Body of pancreas (tissue), 4 donors: Measurements from ENCODE around the gene FXYD3. TPM values are rescaled to one million over a fixed set of nuclear protein-coding genes. Genes with fewer than 3 reads are reported as not detected.

Experiments
- ATAC-seq: fragments of 150-250 bp; one replicate; pipeline ENCODE4 v1.9.1; 2016
- DNase-seq, 4 donors: peaks; one replicate each; pipeline ENCODE4 v3.0.0-alpha.2; 2019
- H3K27ac ChIP-seq, 4 donors: fragments of 200-600 bp; sonication (generic); 1 replicate in 3 of 4; 2 replicates in 1 of 4; pipeline versions ENCODE4 v1.5.1 to v1.6.1; 2016 to 2019; ENCODE audit warnings: mild to moderate bottlenecking in 1 of 4, mixed read lengths in 1 of 4, moderate library complexity in 1 of 4
- H3K27me3 ChIP-seq, 2 donors: fragments of 200-600 bp; sonication (generic); one replicate each; pipeline ENCODE4 v1.6.0; 2016; ENCODE audit warnings: mild to moderate bottlenecking in 1 of 2
- H3K36me3 ChIP-seq, 2 donors: fragments of 200-600 bp; sonication (generic); replicated peaks in 1 of 2; 2 replicates each; pipeline ENCODE4 v1.5.1; 2016; ENCODE audit warnings: low read depth in 2 of 2; ENCODE audit not compliant: insufficient read depth in 1 of 2
- H3K4me1 ChIP-seq: fragments of 200-600 bp; sonication (generic); one replicate; pipeline ENCODE4 v1.6.0; 2016
- H3K4me3 ChIP-seq, 2 donors: fragments of 200-600 bp; sonication (generic); 1 replicate in 1 of 2; 2 replicates in 1 of 2; pipeline ENCODE4 v1.5.1; 2016 to 2019
- H3K9me3 ChIP-seq, 3 donors: fragments of 200-600 bp; sonication (generic); 1 replicate in 2 of 3; 2 replicates in 1 of 3; pipeline ENCODE4 v1.5.1; 2016
- CTCF ChIP-seq, 7 experiments: fragments of 450-650 bp in 4 of 7; fragments of 200-600 bp in 3 of 7; sonication (generic) in 3 of 7; IDR thresholded peaks; one replicate each; pipeline ENCODE4 v1.5.1; 2016 to 2019; ENCODE audit warnings: antibody characterized with exemption in 7 of 7
- POLR2A ChIP-seq, 3 donors: fragments of 450-650 bp; IDR thresholded peaks; one replicate each; pipeline ENCODE4 v1.6.1; 2016; ENCODE audit warnings: antibody characterized with exemption in 3 of 3, mild to moderate bottlenecking in 2 of 3
- WGBS, 2 donors: methylation state at CpG; one replicate each; pipeline ENCODE4 v1.1.5; 2017; 5-methylcytosine and 5-hydroxymethylcytosine counted together
- intact Hi-C: fragments of 100-400 bp; cut with DNase I; formaldehyde crosslinking; loops from one replicate; pipeline ENCODE4 v1.15.1; 2023
- total RNA-seq, 2 donors: library from RNA; depleted of rRNA; stranded (reverse); fragments of >200 nt; gene quantifications; one replicate each; pipeline ENCODE4 v1.1.0, GENCODE V29; 2016

Gene FXYD3
- total RNA-seq, 2 donors from 2014 or later, result 13.5 to 51.6 TPM

GRCh38 chr19:35085947-35086346, 29.7 kb upstream of the FXYD3 start:
- 67 to 80% methylated on average over 6 of the region's 6 CpGs for WGBS, 2 donors
- H3K4me1 ChIP-seq, result peaks cover 13% of the 10 kb centered on the region
- no peaks in the 10 kb centered on the region for H3K27me3 ChIP-seq
- H3K36me3 ChIP-seq, result no peaks in the 10 kb centered on the region
- no peak for DNase-seq
- TF ChIP-seq POLR2A (IDR thresholded peaks at IDR 0.05) (no peak), CTCF (IDR thresholded peaks at IDR 0.05) (no peak)
- no peak overlapping the region for H3K4me3 ChIP-seq
- no peak for ATAC-seq
- no peaks in the 10 kb centered on the region for H3K9me3 ChIP-seq
- H3K27ac ChIP-seq, result no peak overlapping the region
- intact Hi-C loops, result no loop called here

DNA sequence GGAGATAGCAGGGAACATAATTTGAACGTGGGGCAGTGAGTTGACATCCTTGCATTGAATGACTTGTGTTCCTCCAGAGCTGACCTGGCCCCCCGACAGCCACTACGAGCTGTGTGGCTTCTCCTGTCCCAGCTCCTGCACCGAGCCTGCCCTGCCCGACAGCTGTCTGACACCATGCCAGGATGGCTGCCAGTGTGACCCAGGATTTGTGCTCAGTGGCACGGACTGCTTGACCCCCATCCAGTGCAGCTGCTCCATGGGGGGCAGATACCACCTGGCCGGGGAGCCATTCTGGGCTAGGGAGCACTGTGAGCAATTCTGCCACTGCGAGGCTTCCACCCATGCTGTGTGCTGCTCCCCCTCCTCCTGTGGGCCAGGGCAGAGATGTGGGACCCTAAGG, 29.2 kb upstream of the FXYD3 start:
- no peaks in the 10 kb centered on the region for H3K9me3 ChIP-seq
- peaks cover 18% of the 10 kb centered on the region for H3K4me1 ChIP-seq
- no peak overlapping the region for H3K4me3 ChIP-seq
- WGBS, 2 donors, result 57 to 79% methylated on average over 3 to 8 of the region's 8 CpGs
- intact Hi-C loops, result no loop called here
- DNase-seq (no peak), ATAC-seq (no peak)
- no peak overlapping the region for H3K27ac ChIP-seq
- no peak for TF ChIP-seq POLR2A (IDR thresholded peaks at IDR 0.05)
- no peak for TF ChIP-seq CTCF (IDR thresholded peaks at IDR 0.05)
- no peaks in the 10 kb centered on the region for H3K27me3 ChIP-seq
- no peaks in the 10 kb centered on the region for H3K36me3 ChIP-seq

- ATAC-seq (no peak), DNase-seq (no peak)
- intact Hi-C loops, result no loop called here
- Histone ChIP-seq H3K36me3 (no peaks in the 10 kb centered on the region), H3K4me1 (peaks cover 19% of the 10 kb centered on the region), H3K4me3 (no peak overlapping the region), H3K9me3 (no peaks in the 10 kb centered on the region), H3K27me3 (no peaks in the 10 kb centered on the region), H3K27ac (no peak overlapping the region)
- no peak for TF ChIP-seq CTCF (IDR thresholded peaks at IDR 0.05)
- no peak for TF ChIP-seq POLR2A (IDR thresholded peaks at IDR 0.05)
These were observed 28.2 kb upstream of the FXYD3 start for GRCh38 chr19:35087393-35087792.

DNA sequence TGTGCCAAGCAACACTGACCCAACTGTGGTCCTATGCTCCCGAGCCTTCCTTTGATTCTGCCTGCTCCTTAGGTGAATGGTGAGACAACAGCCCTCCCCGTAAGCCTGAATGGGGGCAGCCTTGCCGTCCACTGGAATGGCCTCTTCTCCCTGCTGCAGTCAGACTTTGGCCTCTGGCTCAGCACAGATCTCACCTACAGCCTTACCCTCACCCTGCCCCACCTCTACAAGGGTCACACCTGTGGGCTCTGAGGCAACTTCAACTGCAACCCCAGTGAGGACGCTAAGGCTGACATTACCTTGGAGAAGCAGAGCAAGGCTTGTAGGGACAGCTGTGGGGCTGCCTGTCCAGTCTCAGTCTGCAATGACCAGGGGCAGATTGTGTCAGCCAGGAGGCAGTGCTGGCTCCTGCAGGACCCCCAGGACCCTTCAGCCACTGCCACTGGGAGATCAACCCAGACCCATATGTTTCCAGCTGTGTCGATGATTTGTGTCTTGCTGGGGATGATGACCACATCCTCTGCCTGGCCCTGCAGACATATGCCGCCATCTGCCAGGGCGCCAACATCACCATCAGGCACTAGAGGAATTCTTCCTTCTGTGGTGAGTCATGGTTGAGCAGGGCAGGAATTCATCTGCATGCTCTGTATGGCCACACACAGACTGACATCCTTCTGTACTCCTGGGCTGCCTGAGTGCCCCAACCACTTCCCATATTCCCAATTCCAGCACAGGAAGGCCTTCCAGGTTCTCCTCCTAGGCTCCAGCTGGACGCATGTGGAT, 27.3 kb upstream of the FXYD3 start:
- Histone ChIP-seq H3K27me3 (no peaks in the 10 kb centered on the region), H3K9me3 (no peaks in the 10 kb centered on the region), H3K4me3 (no peak overlapping the region), H3K27ac (no peak overlapping the region), H3K36me3 (no peaks in the 10 kb centered on the region), H3K4me1 (peaks cover 24% of the 10 kb centered on the region)
- TF ChIP-seq CTCF (IDR thresholded peaks at IDR 0.05) (no peak), POLR2A (IDR thresholded peaks at IDR 0.05) (no peak)
- WGBS, 2 donors, result 79 to 86% methylated on average over 5 to 8 of the region's 8 CpGs
- intact Hi-C loops, result no loop called here
- ATAC-seq, result no peak
- no peak for DNase-seq

GRCh38 chr19:35089554-35089953, 26.1 kb upstream of the FXYD3 start:
- TF ChIP-seq POLR2A (IDR thresholded peaks at IDR 0.05) (no peak), CTCF (IDR thresholded peaks at IDR 0.05) (no peak)
- peak overlapping the region in 1 of 4 donors; percentile 75 for H3K27ac ChIP-seq
- no peaks in the 10 kb centered on the region for H3K9me3 ChIP-seq
- peaks cover 24% of the 10 kb centered on the region for H3K4me1 ChIP-seq
- WGBS, 2 donors, result 55 to 60% methylated on average over 8 of the region's 8 CpGs
- no peaks in the 10 kb centered on the region for H3K27me3 ChIP-seq
- DNase-seq (no peak), ATAC-seq (no peak)
- no peak overlapping the region for H3K4me3 ChIP-seq
- intact Hi-C loops, result no loop called here
- H3K36me3 ChIP-seq, result no peaks in the 10 kb centered on the region
